ENCODE data around the gene SECISBP2.

DNA sequence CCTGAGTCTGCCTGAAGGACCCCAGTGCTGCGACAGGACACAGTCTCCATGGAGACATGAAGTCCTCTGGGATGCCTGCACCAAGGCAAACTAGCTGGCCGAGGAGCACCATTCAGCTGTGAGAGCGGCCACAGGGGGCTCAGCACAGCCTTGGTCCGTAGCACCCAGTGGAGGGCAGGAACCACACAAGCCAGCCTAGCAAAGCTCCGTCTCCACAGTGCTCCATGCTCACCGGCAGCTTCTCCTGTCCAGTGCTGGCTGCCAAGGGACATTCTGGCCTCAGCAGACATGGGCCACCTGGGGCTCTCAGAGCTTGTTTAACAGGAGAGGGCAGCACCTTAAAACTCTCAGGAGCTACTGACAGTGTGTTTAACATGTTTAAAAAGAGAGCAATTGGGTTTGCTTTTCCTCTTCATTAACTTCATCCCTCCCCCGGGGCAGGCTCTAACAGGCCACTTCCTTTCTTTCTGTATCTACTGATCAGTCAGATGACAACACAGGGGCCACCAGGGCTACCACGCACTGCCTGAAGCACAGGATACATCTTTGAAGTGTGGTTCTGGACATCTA, 57.0 kb downstream of the SECISBP2 start:
- TF ChIP-seq RXRA (IDR thresholded peaks at IDR 0.05) = no peak
- no peak for TF ChIP-seq RAD21 (IDR thresholded peaks at IDR 0.05)
- TF ChIP-seq, protein P1, sequence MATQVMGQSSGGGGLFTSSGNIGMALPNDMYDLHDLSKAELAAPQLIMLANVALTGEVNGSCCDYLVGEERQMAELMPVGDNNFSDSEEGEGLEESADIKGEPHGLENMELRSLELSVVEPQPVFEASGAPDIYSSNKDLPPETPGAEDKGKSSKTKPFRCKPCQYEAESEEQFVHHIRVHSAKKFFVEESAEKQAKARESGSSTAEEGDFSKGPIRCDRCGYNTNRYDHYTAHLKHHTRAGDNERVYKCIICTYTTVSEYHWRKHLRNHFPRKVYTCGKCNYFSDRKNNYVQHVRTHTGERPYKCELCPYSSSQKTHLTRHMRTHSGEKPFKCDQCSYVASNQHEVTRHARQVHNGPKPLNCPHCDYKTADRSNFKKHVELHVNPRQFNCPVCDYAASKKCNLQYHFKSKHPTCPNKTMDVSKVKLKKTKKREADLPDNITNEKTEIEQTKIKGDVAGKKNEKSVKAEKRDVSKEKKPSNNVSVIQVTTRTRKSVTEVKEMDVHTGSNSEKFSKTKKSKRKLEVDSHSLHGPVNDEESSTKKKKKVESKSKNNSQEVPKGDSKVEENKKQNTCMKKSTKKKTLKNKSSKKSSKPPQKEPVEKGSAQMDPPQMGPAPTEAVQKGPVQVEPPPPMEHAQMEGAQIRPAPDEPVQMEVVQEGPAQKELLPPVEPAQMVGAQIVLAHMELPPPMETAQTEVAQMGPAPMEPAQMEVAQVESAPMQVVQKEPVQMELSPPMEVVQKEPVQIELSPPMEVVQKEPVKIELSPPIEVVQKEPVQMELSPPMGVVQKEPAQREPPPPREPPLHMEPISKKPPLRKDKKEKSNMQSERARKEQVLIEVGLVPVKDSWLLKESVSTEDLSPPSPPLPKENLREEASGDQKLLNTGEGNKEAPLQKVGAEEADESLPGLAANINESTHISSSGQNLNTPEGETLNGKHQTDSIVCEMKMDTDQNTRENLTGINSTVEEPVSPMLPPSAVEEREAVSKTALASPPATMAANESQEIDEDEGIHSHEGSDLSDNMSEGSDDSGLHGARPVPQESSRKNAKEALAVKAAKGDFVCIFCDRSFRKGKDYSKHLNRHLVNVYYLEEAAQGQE (IDR thresholded peaks at IDR 0.05) = no peak
- TF ChIP-seq GABPA (IDR thresholded peaks at IDR 0.05 in 1 of 2, conservative IDR thresholded peaks at IDR 0.05 in 1 of 2) = no peak
- TF ChIP-seq, protein P2, sequence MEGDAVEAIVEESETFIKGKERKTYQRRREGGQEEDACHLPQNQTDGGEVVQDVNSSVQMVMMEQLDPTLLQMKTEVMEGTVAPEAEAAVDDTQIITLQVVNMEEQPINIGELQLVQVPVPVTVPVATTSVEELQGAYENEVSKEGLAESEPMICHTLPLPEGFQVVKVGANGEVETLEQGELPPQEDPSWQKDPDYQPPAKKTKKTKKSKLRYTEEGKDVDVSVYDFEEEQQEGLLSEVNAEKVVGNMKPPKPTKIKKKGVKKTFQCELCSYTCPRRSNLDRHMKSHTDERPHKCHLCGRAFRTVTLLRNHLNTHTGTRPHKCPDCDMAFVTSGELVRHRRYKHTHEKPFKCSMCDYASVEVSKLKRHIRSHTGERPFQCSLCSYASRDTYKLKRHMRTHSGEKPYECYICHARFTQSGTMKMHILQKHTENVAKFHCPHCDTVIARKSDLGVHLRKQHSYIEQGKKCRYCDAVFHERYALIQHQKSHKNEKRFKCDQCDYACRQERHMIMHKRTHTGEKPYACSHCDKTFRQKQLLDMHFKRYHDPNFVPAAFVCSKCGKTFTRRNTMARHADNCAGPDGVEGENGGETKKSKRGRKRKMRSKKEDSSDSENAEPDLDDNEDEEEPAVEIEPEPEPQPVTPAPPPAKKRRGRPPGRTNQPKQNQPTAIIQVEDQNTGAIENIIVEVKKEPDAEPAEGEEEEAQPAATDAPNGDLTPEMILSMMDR (IDR thresholded peaks at IDR 0.05; ENCODE audit: low read depth, low read length, missing input control) = no peak

Data from liver (tissue), 3 donors.